HL-60 (cell line): Measurements from ENCODE around the gene RAB9B.

Experiments
- DNase-seq, 2 experiments: peaks; one replicate each; pipeline ENCODE4 v3.0.0-alpha.2; 2010 to 2020; ENCODE audit warnings: low read depth in 1 of 2, low spot score in 1 of 2
- H3K27ac ChIP-seq: fragments of 250-450 bp; sonication (Bioruptor Pico); replicated peaks from 2 replicates; pipeline ENCODE4 v1.5.1; 2020; ENCODE audit warnings: mild to moderate bottlenecking, moderate library complexity
- H3K27me3 ChIP-seq: fragments of 250-450 bp; sonication (Bioruptor Pico); 2 replicates; pipeline ENCODE4 v1.5.1; 2021; ENCODE audit warnings: mild to moderate bottlenecking, moderate library complexity; ENCODE audit not compliant: insufficient read depth, poor library complexity, severe bottlenecking
- H3K4me3 ChIP-seq: replicated peaks from 2 replicates; pipeline ENCODE4 v1.5.1; 2011; ENCODE audit warnings: mild to moderate bottlenecking, control low read depth, low read length; ENCODE audit not compliant: insufficient read depth
- GABPA ChIP-seq: IDR thresholded peaks from 2 replicates; pipeline ENCODE4 v1.6.1; 2012; ENCODE audit warnings: low read depth
- POLR2AphosphoS5 ChIP-seq: IDR thresholded peaks from 2 replicates; pipeline ENCODE4 v1.6.1; 2012; ENCODE audit warnings: low read depth
- SPI1 ChIP-seq: IDR thresholded peaks from 2 replicates; pipeline ENCODE4 v1.6.1; 2012; ENCODE audit warnings: low read depth, mild to moderate bottlenecking, borderline replicate concordance
- TF ChIP-seq, protein P1 (sequence below): IDR thresholded peaks from one replicate; pipeline ENCODE4 v1.5.1; 2011; ENCODE audit warnings: low read length, control low read depth, inconsistent platforms; ENCODE audit not compliant: insufficient read depth
- TF ChIP-seq, protein P2 (sequence below): IDR thresholded peaks from 2 replicates; pipeline ENCODE4 v1.6.1; 2012; ENCODE audit warnings: low read depth; ENCODE audit not compliant: insufficient replicate concordance

The RAB9B gene

DNA sequence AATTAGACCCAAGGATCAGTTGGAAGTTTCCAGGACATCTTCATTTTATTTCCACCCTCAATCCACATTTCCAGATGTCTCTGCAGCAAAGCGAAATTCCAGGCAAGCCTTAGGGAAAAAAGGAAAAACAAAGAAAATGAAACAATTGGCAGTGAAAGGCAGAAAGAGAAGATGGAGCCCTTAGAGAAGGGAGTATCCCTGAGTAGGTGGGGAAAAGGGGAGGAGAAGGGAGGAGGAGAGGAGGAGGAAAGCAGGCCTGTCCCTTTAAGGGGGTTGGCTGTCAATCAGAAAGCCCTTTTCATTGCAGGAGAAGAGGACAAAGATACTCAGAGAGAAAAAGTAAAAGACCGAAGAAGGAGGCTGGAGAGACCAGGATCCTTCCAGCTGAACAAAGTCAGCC is 55.5 kb downstream of the RAB9B start, which contains the start of gene PLP1:
PLP1 (plus strand) TSS at position 295 of the 400 bp plus-strand sequence. CDS start 156 bp downstream, outside the sequence.
- TF ChIP-seq, protein P1, sequence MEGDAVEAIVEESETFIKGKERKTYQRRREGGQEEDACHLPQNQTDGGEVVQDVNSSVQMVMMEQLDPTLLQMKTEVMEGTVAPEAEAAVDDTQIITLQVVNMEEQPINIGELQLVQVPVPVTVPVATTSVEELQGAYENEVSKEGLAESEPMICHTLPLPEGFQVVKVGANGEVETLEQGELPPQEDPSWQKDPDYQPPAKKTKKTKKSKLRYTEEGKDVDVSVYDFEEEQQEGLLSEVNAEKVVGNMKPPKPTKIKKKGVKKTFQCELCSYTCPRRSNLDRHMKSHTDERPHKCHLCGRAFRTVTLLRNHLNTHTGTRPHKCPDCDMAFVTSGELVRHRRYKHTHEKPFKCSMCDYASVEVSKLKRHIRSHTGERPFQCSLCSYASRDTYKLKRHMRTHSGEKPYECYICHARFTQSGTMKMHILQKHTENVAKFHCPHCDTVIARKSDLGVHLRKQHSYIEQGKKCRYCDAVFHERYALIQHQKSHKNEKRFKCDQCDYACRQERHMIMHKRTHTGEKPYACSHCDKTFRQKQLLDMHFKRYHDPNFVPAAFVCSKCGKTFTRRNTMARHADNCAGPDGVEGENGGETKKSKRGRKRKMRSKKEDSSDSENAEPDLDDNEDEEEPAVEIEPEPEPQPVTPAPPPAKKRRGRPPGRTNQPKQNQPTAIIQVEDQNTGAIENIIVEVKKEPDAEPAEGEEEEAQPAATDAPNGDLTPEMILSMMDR, result no peak
- TF ChIP-seq GABPA (no peak), SPI1 (no peak), POLR2AphosphoS5 (no peak)
- TF ChIP-seq, protein P2, sequence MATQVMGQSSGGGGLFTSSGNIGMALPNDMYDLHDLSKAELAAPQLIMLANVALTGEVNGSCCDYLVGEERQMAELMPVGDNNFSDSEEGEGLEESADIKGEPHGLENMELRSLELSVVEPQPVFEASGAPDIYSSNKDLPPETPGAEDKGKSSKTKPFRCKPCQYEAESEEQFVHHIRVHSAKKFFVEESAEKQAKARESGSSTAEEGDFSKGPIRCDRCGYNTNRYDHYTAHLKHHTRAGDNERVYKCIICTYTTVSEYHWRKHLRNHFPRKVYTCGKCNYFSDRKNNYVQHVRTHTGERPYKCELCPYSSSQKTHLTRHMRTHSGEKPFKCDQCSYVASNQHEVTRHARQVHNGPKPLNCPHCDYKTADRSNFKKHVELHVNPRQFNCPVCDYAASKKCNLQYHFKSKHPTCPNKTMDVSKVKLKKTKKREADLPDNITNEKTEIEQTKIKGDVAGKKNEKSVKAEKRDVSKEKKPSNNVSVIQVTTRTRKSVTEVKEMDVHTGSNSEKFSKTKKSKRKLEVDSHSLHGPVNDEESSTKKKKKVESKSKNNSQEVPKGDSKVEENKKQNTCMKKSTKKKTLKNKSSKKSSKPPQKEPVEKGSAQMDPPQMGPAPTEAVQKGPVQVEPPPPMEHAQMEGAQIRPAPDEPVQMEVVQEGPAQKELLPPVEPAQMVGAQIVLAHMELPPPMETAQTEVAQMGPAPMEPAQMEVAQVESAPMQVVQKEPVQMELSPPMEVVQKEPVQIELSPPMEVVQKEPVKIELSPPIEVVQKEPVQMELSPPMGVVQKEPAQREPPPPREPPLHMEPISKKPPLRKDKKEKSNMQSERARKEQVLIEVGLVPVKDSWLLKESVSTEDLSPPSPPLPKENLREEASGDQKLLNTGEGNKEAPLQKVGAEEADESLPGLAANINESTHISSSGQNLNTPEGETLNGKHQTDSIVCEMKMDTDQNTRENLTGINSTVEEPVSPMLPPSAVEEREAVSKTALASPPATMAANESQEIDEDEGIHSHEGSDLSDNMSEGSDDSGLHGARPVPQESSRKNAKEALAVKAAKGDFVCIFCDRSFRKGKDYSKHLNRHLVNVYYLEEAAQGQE, result no peak
- Histone ChIP-seq H3K27me3 (no peaks in the 10 kb centered on the region), H3K4me3 (no peak within 1 kb of the TSS), H3K27ac (no peak within 1 kb of the TSS)
- no peak for DNase-seq

DNA sequence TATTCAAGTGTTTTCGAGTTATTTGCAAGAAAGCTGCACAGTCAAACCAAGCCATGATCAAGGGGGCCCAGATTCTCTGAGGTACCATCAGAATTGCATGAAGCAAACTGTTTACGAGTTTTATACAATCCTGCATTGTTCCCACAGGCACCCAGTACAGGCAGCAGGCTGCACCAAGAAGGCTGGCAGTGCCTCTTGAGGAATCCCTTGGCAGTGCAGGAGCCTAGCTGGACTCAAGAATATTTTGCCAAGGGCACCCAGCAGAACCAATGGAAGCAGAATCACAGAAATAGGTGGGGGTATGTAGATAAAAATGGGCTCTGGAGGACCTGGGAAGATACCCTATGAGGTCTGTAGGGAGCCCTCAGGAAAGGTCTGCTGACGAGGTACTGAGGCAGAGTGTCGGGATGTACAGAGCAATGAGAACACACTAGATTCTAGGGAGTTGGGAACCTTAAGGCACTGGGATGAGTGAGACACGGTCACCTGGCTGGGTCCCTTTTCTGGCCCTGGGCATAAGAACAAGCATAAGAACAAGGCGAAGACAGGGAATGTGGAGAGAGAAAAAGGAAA is 57.9 kb downstream of the RAB9B start:
- no peaks in the 10 kb centered on the region for H3K27me3 ChIP-seq
- no peak for DNase-seq
- TF ChIP-seq SPI1 (no peak), GABPA (no peak), POLR2AphosphoS5 (no peak)
- TF ChIP-seq, protein P2, result no peak
- TF ChIP-seq, protein P1, result no peak

DNA sequence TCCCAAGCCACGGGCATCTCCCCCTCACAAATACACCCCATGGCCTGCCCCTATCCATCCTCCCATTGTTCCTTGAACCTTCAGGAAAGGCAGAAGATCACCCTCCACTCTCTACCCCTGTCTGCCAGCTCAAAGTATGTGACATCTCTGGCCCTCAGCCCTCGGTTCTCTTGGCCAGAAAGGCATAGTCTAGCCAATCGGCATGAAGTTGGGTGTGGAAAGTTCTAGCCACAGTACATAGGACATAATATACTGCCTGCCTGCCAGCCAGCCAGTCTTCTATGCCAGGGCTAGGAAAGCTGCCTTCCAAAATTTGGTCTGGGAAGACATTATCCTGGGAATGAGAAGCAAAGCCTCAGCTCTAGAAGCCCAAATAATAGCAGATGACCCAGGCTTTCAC is 58.6 kb downstream of the RAB9B start:
- DNase-seq, result no peak
- H3K4me3 ChIP-seq, result no peak overlapping the region
- no peaks in the 10 kb centered on the region for H3K27me3 ChIP-seq
- no peak overlapping the region for H3K27ac ChIP-seq
- no peak for TF ChIP-seq SPI1

More for the DNA sequence above, 57.9 kb downstream of the RAB9B start:
- Histone ChIP-seq H3K27ac (no peak overlapping the region), H3K4me3 (no peak overlapping the region)
